H9 (cell line): Measurements from ENCODE around the gene VSTM4. TPM values are rescaled to one million over a fixed set of nuclear protein-coding genes. Genes with fewer than 3 reads are reported as not detected.

ENCODE experiments used
- DNase-seq: peaks from one replicate; pipeline ENCODE4 v3.0.0-alpha.2; 2017
- H2AFZ ChIP-seq: one replicate; pipeline ENCODE4 v1.6.1; 2013; ENCODE audit warnings: mild to moderate bottlenecking, low read length, control low read depth, moderate library complexity
- H2AK5ac ChIP-seq: 2 replicates; pipeline ENCODE4 v1.6.1; 2013; ENCODE audit warnings: low read length, control low read depth, mixed read lengths; ENCODE audit not compliant: insufficient read length
- H2BK120ac ChIP-seq: one replicate; pipeline ENCODE4 v1.6.1; 2013; ENCODE audit warnings: low read depth, mild to moderate bottlenecking, low read length, control low read depth, inconsistent platforms; ENCODE audit not compliant: poor library complexity, severe bottlenecking
- H2BK12ac ChIP-seq: 2 replicates; pipeline ENCODE4 v1.6.1; 2013; ENCODE audit warnings: low read length, control low read depth, mixed read lengths, low read depth; ENCODE audit not compliant: insufficient read length
- H2BK15ac ChIP-seq: 2 replicates; pipeline ENCODE4 v1.6.1; 2013; ENCODE audit warnings: low read depth, low read length, control low read depth
- H2BK20ac ChIP-seq: one replicate; pipeline ENCODE4 v1.6.1; 2013; ENCODE audit warnings: low read depth, mild to moderate bottlenecking, low read length, control low read depth, inconsistent platforms; ENCODE audit not compliant: poor library complexity, severe bottlenecking
- H2BK5ac ChIP-seq: 2 replicates; pipeline ENCODE4 v1.6.1; 2013; ENCODE audit warnings: low read length, control low read depth, mixed read lengths; ENCODE audit not compliant: insufficient read length
- H3K14ac ChIP-seq: 2 replicates; pipeline ENCODE4 v1.6.1; 2013; ENCODE audit warnings: low read length, control low read depth; ENCODE audit not compliant: insufficient read depth
- H3K18ac ChIP-seq: 2 replicates; pipeline ENCODE4 v1.6.1; 2013; ENCODE audit warnings: low read depth, mild to moderate bottlenecking, mixed read lengths, low read length, control low read depth; ENCODE audit not compliant: insufficient read length
- H3K23ac ChIP-seq: 2 replicates; pipeline ENCODE4 v1.6.1; 2013; ENCODE audit warnings: low read length, control low read depth, mixed read lengths, low read depth; ENCODE audit not compliant: insufficient read length
- H3K23me2 ChIP-seq: 2 replicates; pipeline ENCODE4 v1.6.1; 2013; ENCODE audit warnings: low read depth, mild to moderate bottlenecking, mixed read lengths, low read length, control low read depth; ENCODE audit not compliant: insufficient read length, poor library complexity, severe bottlenecking
- H3K27ac ChIP-seq: 2 replicates; pipeline ENCODE4 v1.5.1; 2013; ENCODE audit warnings: low read length, control low read depth, mixed read lengths, low read depth; ENCODE audit not compliant: insufficient read length
- H3K27me3 ChIP-seq: 2 replicates; pipeline ENCODE4 v1.6.1; 2013; ENCODE audit warnings: low read length, control low read depth, inconsistent platforms; ENCODE audit not compliant: insufficient read depth
- H3K4ac ChIP-seq: 2 replicates; pipeline ENCODE4 v1.6.1; 2013; ENCODE audit warnings: low read depth, mild to moderate bottlenecking, control low read depth, inconsistent platforms, low read length, moderate library complexity
- H3K4me1 ChIP-seq: 2 replicates; pipeline ENCODE4 v1.6.1; 2013; ENCODE audit warnings: low read length, control low read depth, inconsistent platforms; ENCODE audit not compliant: insufficient read depth
- H3K4me2 ChIP-seq: 2 replicates; pipeline ENCODE4 v1.6.1; 2013; ENCODE audit warnings: low read length, control low read depth, mixed read lengths; ENCODE audit not compliant: insufficient read length, insufficient read depth
- H3K56ac ChIP-seq: 2 replicates; pipeline ENCODE4 v1.6.1; 2013; ENCODE audit warnings: low read depth, mild to moderate bottlenecking, mixed read lengths, low read length, control low read depth; ENCODE audit not compliant: insufficient read length
- H3K79me1 ChIP-seq: 2 replicates; pipeline ENCODE4 v1.6.1; 2013; ENCODE audit warnings: low read depth, mild to moderate bottlenecking, moderate library complexity, low read length, control low read depth, inconsistent platforms; ENCODE audit not compliant: insufficient read depth, poor library complexity, severe bottlenecking
- H3K79me2 ChIP-seq: 2 replicates; pipeline ENCODE4 v1.6.1; 2013; ENCODE audit warnings: low read length, control low read depth, inconsistent platforms; ENCODE audit not compliant: insufficient read depth
- H3K9ac ChIP-seq: 2 replicates; pipeline ENCODE4 v1.6.1; 2013; ENCODE audit warnings: low read length, control low read depth, mixed read lengths; ENCODE audit not compliant: insufficient read length; ENCODE audit errors: extremely low read depth
- H3K9me3 ChIP-seq: one replicate; pipeline ENCODE4 v1.6.1; 2013; ENCODE audit warnings: low read depth, low read length, inconsistent platforms; ENCODE audit not compliant: control insufficient read depth
- H3T11ph ChIP-seq: one replicate; pipeline ENCODE4 v1.6.1; 2013; ENCODE audit warnings: mild to moderate bottlenecking, low read length, control low read depth, inconsistent platforms
- H4K20me1 ChIP-seq: one replicate; pipeline ENCODE4 v1.6.1; 2013; ENCODE audit not compliant: control insufficient read depth, insufficient read length, insufficient read depth
- H4K5ac ChIP-seq: 2 replicates; pipeline ENCODE4 v1.6.1; 2013; ENCODE audit warnings: low read depth, mild to moderate bottlenecking, mixed read lengths, low read length, control low read depth; ENCODE audit not compliant: insufficient read length
- H4K8ac ChIP-seq: replicated peaks from 2 replicates; pipeline ENCODE4 v1.6.1; 2013; ENCODE audit warnings: low read length, control low read depth, mixed read lengths, low read depth; ENCODE audit not compliant: insufficient read length
- H4K91ac ChIP-seq: 2 replicates; pipeline ENCODE4 v1.6.1; 2013; ENCODE audit warnings: low read depth, mild to moderate bottlenecking, moderate library complexity, mixed read lengths, low read length, control low read depth; ENCODE audit not compliant: insufficient read length
- H3K27ac Mint-ChIP-seq, 3 experiments: 2 replicates in 2 of 3; 3 replicates in 1 of 3; pipeline ENCODE4 v1.8.0; 2020 to 2021; ENCODE audit warnings: mixed read lengths in 3 of 3, mild to moderate bottlenecking in 1 of 3, moderate library complexity in 1 of 3
- H3K27me3 Mint-ChIP-seq: 2 replicates; pipeline ENCODE4 v1.8.0; 2021; ENCODE audit warnings: low read depth, mild to moderate bottlenecking, moderate library complexity, mixed read lengths
- H3K36me3 Mint-ChIP-seq, 3 experiments: 2 replicates in 2 of 3; 3 replicates in 1 of 3; pipeline ENCODE4 v1.8.0; 2020 to 2021; ENCODE audit warnings: low read depth in 3 of 3, mixed read lengths in 3 of 3; ENCODE audit not compliant: insufficient read depth in 1 of 3
- H3K4me1 Mint-ChIP-seq, 2 experiments: 2 replicates each; pipeline ENCODE4 v1.8.0; 2020; ENCODE audit warnings: mixed read lengths in 2 of 2
- H3K4me3 Mint-ChIP-seq, 2 experiments: 2 replicates in 1 of 2; 3 replicates in 1 of 2; pipeline ENCODE4 v1.8.0; 2020 to 2021; ENCODE audit warnings: mild to moderate bottlenecking in 2 of 2, mixed read lengths in 2 of 2, moderate library complexity in 1 of 2
- H3K9me3 Mint-ChIP-seq, 2 experiments: 2 replicates in 1 of 2; 3 replicates in 1 of 2; pipeline ENCODE4 v1.8.0; 2020; ENCODE audit warnings: mild to moderate bottlenecking in 2 of 2, mixed read lengths in 2 of 2, moderate library complexity in 1 of 2
- WGBS: extraction: QIAGEN DNeasy Blood & Tissue Kit; methylation state at CpG from one replicate; pipeline ENCODE4 v1.1.7; 2013; ENCODE audit warnings: missing lambda C conversion rate, low lambda C conversion rate, mixed read lengths; ENCODE audit not compliant: insufficient read length; ENCODE audit errors: extremely low coverage; 5-methylcytosine and 5-hydroxymethylcytosine counted together
- total RNA-seq: library from RNA; stranded (reverse); gene quantifications from 2 replicates; pipeline ENCODE4 v1.2.1, GENCODE V29; 2021
- TF ChIP-seq, protein P1 (sequence below): fragments of 200-600 bp; sonication (generic); conservative IDR thresholded peaks from 3 replicates; pipeline ENCODE4 v1.8.0; 2021; ENCODE audit warnings: antibody characterized with exemption, mild to moderate bottlenecking

Gene VSTM4
- total RNA-seq, 1 experiment from 2014 or later = 0.44 TPM

DNA sequence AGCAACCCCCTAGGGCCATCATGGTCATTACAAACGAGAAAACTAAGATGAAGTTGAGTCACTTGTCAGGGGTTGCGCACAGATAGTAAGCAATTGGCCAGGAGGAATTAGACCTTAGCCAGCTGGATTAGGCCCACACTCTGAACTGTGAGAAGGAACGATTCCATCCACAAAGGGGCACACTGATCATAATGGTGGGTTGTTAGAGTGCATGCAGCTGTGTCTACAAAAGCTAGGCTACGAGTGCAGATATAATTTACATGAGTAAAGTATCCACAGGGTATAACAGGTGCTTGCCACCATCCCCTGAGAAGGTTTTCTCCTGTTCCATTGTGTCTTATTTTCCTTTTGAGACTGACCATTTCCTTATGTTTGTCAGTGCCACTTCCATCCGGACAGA is 35.1 kb upstream of the VSTM4 start:
- H4K20me1 ChIP-seq = no peaks in the 10 kb centered on the region
- H3K27me3 ChIP-seq = no peaks in the 10 kb centered on the region
- no peak overlapping the region for H3K23ac ChIP-seq
- no peak overlapping the region for H2BK12ac ChIP-seq
- no peaks in the 10 kb centered on the region for H3K4me1 ChIP-seq
- no peak overlapping the region for H3T11ph ChIP-seq
- TF ChIP-seq, protein P1, sequence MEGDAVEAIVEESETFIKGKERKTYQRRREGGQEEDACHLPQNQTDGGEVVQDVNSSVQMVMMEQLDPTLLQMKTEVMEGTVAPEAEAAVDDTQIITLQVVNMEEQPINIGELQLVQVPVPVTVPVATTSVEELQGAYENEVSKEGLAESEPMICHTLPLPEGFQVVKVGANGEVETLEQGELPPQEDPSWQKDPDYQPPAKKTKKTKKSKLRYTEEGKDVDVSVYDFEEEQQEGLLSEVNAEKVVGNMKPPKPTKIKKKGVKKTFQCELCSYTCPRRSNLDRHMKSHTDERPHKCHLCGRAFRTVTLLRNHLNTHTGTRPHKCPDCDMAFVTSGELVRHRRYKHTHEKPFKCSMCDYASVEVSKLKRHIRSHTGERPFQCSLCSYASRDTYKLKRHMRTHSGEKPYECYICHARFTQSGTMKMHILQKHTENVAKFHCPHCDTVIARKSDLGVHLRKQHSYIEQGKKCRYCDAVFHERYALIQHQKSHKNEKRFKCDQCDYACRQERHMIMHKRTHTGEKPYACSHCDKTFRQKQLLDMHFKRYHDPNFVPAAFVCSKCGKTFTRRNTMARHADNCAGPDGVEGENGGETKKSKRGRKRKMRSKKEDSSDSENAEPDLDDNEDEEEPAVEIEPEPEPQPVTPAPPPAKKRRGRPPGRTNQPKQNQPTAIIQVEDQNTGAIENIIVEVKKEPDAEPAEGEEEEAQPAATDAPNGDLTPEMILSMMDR = no peak
- Mint-ChIP-seq H3K9me3 (peaks cover 9 to 10% of the 10 kb centered on the region in 2 experiments), H3K4me3 (no peak overlapping the region), H3K4me1 (no peaks in the 10 kb centered on the region; a peak in 2 of 4 replicates), H3K27ac (no peak overlapping the region), H3K36me3 (peaks cover 0 to 6% (median 4%) of the 10 kb centered on the region in 3 experiments; a peak in 5 of 7 replicates), H3K27me3 (peaks cover 4% of the 10 kb centered on the region)
- no peaks in the 10 kb centered on the region for H3K79me1 ChIP-seq
- no CpG with 5 or more reads among the region's 5 CpGs for WGBS
- no peak overlapping the region for H3K56ac ChIP-seq
- no peaks in the 10 kb centered on the region for H3K79me2 ChIP-seq
- H3K4me2 ChIP-seq = no peak overlapping the region
- no peak overlapping the region for H2AK5ac ChIP-seq
- no peak overlapping the region for H2BK120ac ChIP-seq
- no peak overlapping the region for H3K18ac ChIP-seq
- no peaks in the 10 kb centered on the region for H3K23me2 ChIP-seq
- H4K5ac ChIP-seq = no peak overlapping the region
- no peak overlapping the region for H3K9ac ChIP-seq
- no peak overlapping the region for H4K91ac ChIP-seq
- no peak overlapping the region for H2BK5ac ChIP-seq
- no peak overlapping the region for H3K27ac ChIP-seq
- H2BK15ac ChIP-seq = no peak overlapping the region
- no peak for DNase-seq
- no peaks in the 10 kb centered on the region for H3K9me3 ChIP-seq
- H4K8ac ChIP-seq = no peak overlapping the region
- H3K14ac ChIP-seq = no peak overlapping the region
- no peak overlapping the region for H2AFZ ChIP-seq
- H3K4ac ChIP-seq = no peak overlapping the region
- no peak overlapping the region for H2BK20ac ChIP-seq
